H1 (cell line): ENCODE data around the gene ITGAE. TPM values are rescaled to one million over a fixed set of nuclear protein-coding genes. Genes with fewer than 3 reads are reported as not detected.

Experiments used
- CTCF ChIA-PET: fragments of 300-600 bp; sonication (Branson Sonifier 250); formaldehyde crosslinking; loops from one replicate; lab custom pipeline; 2021; ENCODE audit not compliant: partially characterized antibody; lab: Charles Lee
- POLR2A ChIA-PET: fragments of 300-600 bp; sonication (Branson Sonifier 250); formaldehyde crosslinking; loops from one replicate; lab custom pipeline; 2021; ENCODE audit warnings: inconsistent platforms; ENCODE audit not compliant: partially characterized antibody; lab: Charles Lee
- DNase-seq, 2 experiments: peaks; one replicate each; pipeline versions ENCODE4 v3.0.0 to v3.0.0-alpha.2; 2010 to 2022; ENCODE audit warnings: low spot score in 2 of 2, low read depth in 1 of 2, mixed read lengths in 1 of 2
- FAIRE-seq: peaks from 2 replicates; lab custom pipeline; 2011; peaks lifted over from hg19 to GRCh38; lab: Jason Lieb, UNC
- H2AFZ ChIP-seq: 2 replicates; pipeline ENCODE4 v1.8.1; 2012; ENCODE audit warnings: low read length, inconsistent platforms
- H2AK5ac ChIP-seq: 2 replicates; pipeline ENCODE4 v1.6.1; 2013; ENCODE audit warnings: low read depth, low read length
- H2BK120ac ChIP-seq: replicated peaks from 2 replicates; pipeline ENCODE3; 2013; ENCODE audit warnings: low read depth, low read length, inconsistent platforms
- H2BK12ac ChIP-seq: 2 replicates; pipeline ENCODE4 v1.6.1; 2013; ENCODE audit warnings: low read depth, low read length
- H2BK15ac ChIP-seq: 2 replicates; pipeline ENCODE4 v1.6.1; 2013; ENCODE audit warnings: low read length
- H2BK20ac ChIP-seq: 2 replicates; pipeline ENCODE4 v1.6.1; 2013; ENCODE audit warnings: low read length
- H2BK5ac ChIP-seq: 2 replicates; pipeline ENCODE4 v1.6.1; 2013; ENCODE audit warnings: low read depth, low read length
- H3K14ac ChIP-seq: 2 replicates; pipeline ENCODE4 v1.6.1; 2013; ENCODE audit warnings: inconsistent platforms; ENCODE audit not compliant: insufficient read length
- H3K18ac ChIP-seq: 2 replicates; pipeline ENCODE4 v1.6.1; 2013; ENCODE audit warnings: low read length; ENCODE audit errors: extremely low read depth
- H3K23ac ChIP-seq: 2 replicates; pipeline ENCODE4 v1.6.1; 2013; ENCODE audit warnings: inconsistent platforms; ENCODE audit not compliant: insufficient read length
- H3K23me2 ChIP-seq: 2 replicates; pipeline ENCODE4 v1.6.1; 2013; ENCODE audit warnings: low read depth, low read length
- H3K27ac ChIP-seq: 2 replicates; pipeline ENCODE4 v1.6.1; 2011; ENCODE audit warnings: low read depth, low read length, inconsistent platforms
- H3K27me3 ChIP-seq, 4 experiments: replicated peaks in 1 of 4; 1 replicate in 1 of 4; 2 replicates in 3 of 4; pipeline versions ENCODE4 v1.6.1 to v1.8.1; 2011 to 2013; ENCODE audit warnings: low read length in 3 of 4, mild to moderate bottlenecking in 3 of 4, inconsistent platforms in 2 of 4, mixed read lengths in 2 of 4, moderate library complexity in 1 of 4; ENCODE audit not compliant: control insufficient read depth in 3 of 4, insufficient read depth in 3 of 4; ENCODE audit errors: extremely low read depth in 1 of 4
- H3K36me3 ChIP-seq, 4 experiments: 2 replicates each; pipeline versions ENCODE4 v1.6.1 to v1.8.1; 2011 to 2013; ENCODE audit warnings: mild to moderate bottlenecking in 4 of 4, low read length in 3 of 4, moderate library complexity in 2 of 4, control low read depth in 1 of 4, inconsistent platforms in 1 of 4; ENCODE audit not compliant: insufficient read depth in 4 of 4, control insufficient read depth in 2 of 4
- H3K4ac ChIP-seq: replicated peaks from 2 replicates; pipeline ENCODE3; 2013; ENCODE audit warnings: low read length, low read depth, mixed read lengths, inconsistent platforms; ENCODE audit not compliant: insufficient read length
- H3K4me1 ChIP-seq, 4 experiments: replicated peaks in 1 of 4; 1 replicate in 1 of 4; 2 replicates in 3 of 4; pipeline versions ENCODE4 v1.6.1 to v1.8.1; 2011 to 2013; ENCODE audit warnings: low read length in 3 of 4, inconsistent platforms in 2 of 4, mixed read lengths in 1 of 4; ENCODE audit not compliant: insufficient read depth in 4 of 4, control insufficient read depth in 3 of 4
- H3K4me2 ChIP-seq, 2 experiments: 2 replicates each; pipeline versions ENCODE4 v1.6.1 to v1.8.1; 2011 to 2013; ENCODE audit warnings: low read depth in 2 of 2, low read length in 2 of 2, control low read depth in 1 of 2, inconsistent platforms in 1 of 2, mild to moderate bottlenecking in 1 of 2; ENCODE audit not compliant: insufficient read depth in 1 of 2
- H3K4me3 ChIP-seq, 4 experiments: fragments of 200-600, 300-600 bp in 1 of 4; sonication (generic), shearing (Covaris generic), sonication (Bioruptor Twin) in 1 of 4; 2 replicates each; pipeline versions ENCODE4 v1.5.1 to v1.8.1; 2011 to 2016; ENCODE audit warnings: low read length in 4 of 4, low read depth in 3 of 4, control low read depth in 2 of 4, inconsistent platforms in 2 of 4, mild to moderate bottlenecking in 2 of 4, mixed read lengths in 1 of 4, moderate library complexity in 1 of 4; ENCODE audit not compliant: insufficient read depth in 2 of 4; ENCODE audit errors: extremely low read depth in 1 of 4
- H3K56ac ChIP-seq: replicated peaks from 2 replicates; pipeline ENCODE3; 2013; ENCODE audit warnings: low read depth, mild to moderate bottlenecking, mixed read lengths, low read length, inconsistent platforms; ENCODE audit not compliant: insufficient read length
- H3K79me1 ChIP-seq: 2 replicates; pipeline ENCODE4 v1.6.1; 2013; ENCODE audit warnings: low read depth, low read length, control low read depth
- H3K79me2 ChIP-seq, 2 experiments: 2 replicates each; pipeline versions ENCODE4 v1.6.1 to v1.8.1; 2012 to 2013; ENCODE audit warnings: low read length in 2 of 2, mild to moderate bottlenecking in 2 of 2, inconsistent platforms in 1 of 2; ENCODE audit not compliant: insufficient read depth in 2 of 2, control insufficient read depth in 1 of 2
- H3K9ac ChIP-seq, 4 experiments: replicated peaks in 1 of 4; 1 replicate in 1 of 4; 2 replicates in 3 of 4; pipeline versions ENCODE4 v1.6.1 to v1.8.1; 2011 to 2013; ENCODE audit warnings: low read depth in 3 of 4, low read length in 3 of 4, control low read depth in 2 of 4, mild to moderate bottlenecking in 2 of 4, moderate library complexity in 2 of 4, inconsistent platforms in 1 of 4; ENCODE audit errors: extremely low read depth in 1 of 4
- H3K9me3 ChIP-seq, 2 experiments: 2 replicates each; pipeline versions ENCODE4 v1.6.1 to v1.8.1; 2012 to 2013; ENCODE audit warnings: mild to moderate bottlenecking in 2 of 2, moderate library complexity in 2 of 2, control low read depth in 1 of 2, inconsistent platforms in 1 of 2, low read depth in 1 of 2, low read length in 1 of 2, mixed read lengths in 1 of 2; ENCODE audit not compliant: insufficient read depth in 2 of 2
- H4K20me1 ChIP-seq, 2 experiments: replicated peaks in 1 of 2; 2 replicates each; pipeline versions ENCODE3 to v1.8.1; 2011 to 2013; ENCODE audit warnings: inconsistent platforms in 2 of 2, low read length in 2 of 2, mild to moderate bottlenecking in 1 of 2; ENCODE audit not compliant: insufficient read depth in 2 of 2, control insufficient read depth in 1 of 2
- H4K5ac ChIP-seq: 2 replicates; pipeline ENCODE4 v1.6.1; 2013; ENCODE audit warnings: low read length, low read depth, mixed read lengths, inconsistent platforms; ENCODE audit not compliant: insufficient read length
- H4K8ac ChIP-seq: 2 replicates; pipeline ENCODE4 v1.8.0; 2013; ENCODE audit warnings: mild to moderate bottlenecking, moderate library complexity, low read length, inconsistent platforms; ENCODE audit not compliant: insufficient read depth; ENCODE audit errors: extremely low read depth
- H4K91ac ChIP-seq: replicated peaks from 2 replicates; pipeline ENCODE3; 2013; ENCODE audit warnings: low read length, mixed read lengths, inconsistent platforms; ENCODE audit not compliant: insufficient read length
- ASH2L ChIP-seq: fragments of 200-600, 300-600 bp; sonication (generic); IDR thresholded peaks from one replicate; pipeline ENCODE4 v1.7.1; 2017; ENCODE audit warnings: low read length
- BRCA1 ChIP-seq: IDR thresholded peaks from 2 replicates; pipeline ENCODE4 v1.6.1; 2012; ENCODE audit warnings: low read depth, low read length, improper control_type of control experiment
- CHD2 ChIP-seq: IDR thresholded peaks from 2 replicates; pipeline ENCODE4 v1.6.1; 2012; ENCODE audit warnings: low read length, improper control_type of control experiment
- HDAC6 ChIP-seq: IDR thresholded peaks from one replicate; pipeline ENCODE4 v1.7.1; 2012; ENCODE audit warnings: low read depth, mild to moderate bottlenecking, inconsistent platforms, low read length, moderate library complexity
- JUND ChIP-seq: IDR thresholded peaks from 2 replicates; pipeline ENCODE4 v1.6.1; 2011; ENCODE audit warnings: mild to moderate bottlenecking, improper control_type of control experiment, low read length
- KDM1A ChIP-seq: fragments of 200-600, 300-600 bp; sonication (generic); IDR thresholded peaks from 2 replicates; pipeline ENCODE4 v1.7.1; 2016; ENCODE audit warnings: mild to moderate bottlenecking, low read length, borderline replicate concordance
- RAD21 ChIP-seq, 2 experiments: IDR thresholded peaks in 1 of 2; conservative IDR thresholded peaks in 1 of 2; 2 replicates each; pipeline ENCODE4 v1.6.1; 2011; ENCODE audit warnings: low read depth in 2 of 2, low read length in 2 of 2, improper control_type of control experiment in 1 of 2, inconsistent platforms in 1 of 2, mild to moderate bottlenecking in 1 of 2, moderate library complexity in 1 of 2
- RNF2 ChIP-seq: fragments of 200-900, 300-1000 bp; sonication (generic); IDR thresholded peaks from 2 replicates; pipeline ENCODE4 v1.7.1; 2016; ENCODE audit warnings: borderline replicate concordance, low read depth, mild to moderate bottlenecking, antibody characterized with exemption, low read length; ENCODE audit not compliant: poor library complexity, severe bottlenecking; ENCODE audit errors: missing control alignments
- SIX5 ChIP-seq: IDR thresholded peaks from 2 replicates; pipeline ENCODE4 v1.6.1; 2011; ENCODE audit warnings: mild to moderate bottlenecking, low read depth, low read length
- SP1 ChIP-seq: IDR thresholded peaks from 2 replicates; pipeline ENCODE4 v1.6.1; 2011; ENCODE audit warnings: low read depth, low read length
- TEAD4 ChIP-seq: IDR thresholded peaks from 2 replicates; pipeline ENCODE4 v1.6.1; 2012; ENCODE audit warnings: low read depth, low read length, inconsistent platforms, mixed read lengths
- USF2 ChIP-seq: IDR thresholded peaks from 2 replicates; pipeline ENCODE4 v1.6.1; 2011; ENCODE audit warnings: low read length, improper control_type of control experiment
- YY1 ChIP-seq: IDR thresholded peaks from 2 replicates; pipeline ENCODE4 v1.6.1; 2011; ENCODE audit warnings: low read depth, mild to moderate bottlenecking, low read length
- ZNF274 ChIP-seq: IDR thresholded peaks from 2 replicates; pipeline ENCODE4 v1.7.0; 2012; ENCODE audit warnings: low read length, borderline replicate concordance; ENCODE audit errors: extremely low read depth
- WGBS, 2 experiments: shearing (Covaris generic) in 1 of 2; methylation state at CpG; one replicate each; pipeline versions ENCODE4 v1.1.6 to v1.1.7; 2013 to 2015; ENCODE audit warnings: low lambda C conversion rate in 2 of 2, mixed read lengths in 2 of 2, inconsistent platforms in 1 of 2, low coverage in 1 of 2, missing lambda C conversion rate in 1 of 2; ENCODE audit not compliant: insufficient replicate concordance in 2 of 2, insufficient coverage in 1 of 2, insufficient read length in 1 of 2; ENCODE audit errors: extremely low coverage in 1 of 2, missing lambda C conversion rate in 1 of 2; 5-methylcytosine and 5-hydroxymethylcytosine counted together
- polyA plus RNA-seq, 7 experiments: library from polyadenylated mRNA; depleted of rRNA in 3 of 7; stranded (reverse) in 5 of 7; unstranded in 2 of 7; fragments of >200 nt in 5 of 7; fragments of 200-250 nt in 2 of 7; gene quantifications; 1 replicate in 5 of 7; 2 replicates in 1 of 7; 4 replicates in 1 of 7; pipeline versions ENCODE4 v1.2.1 to v1.2.3, GENCODE V29; 2011 to 2013; ENCODE audit warnings: missing spikeins in 2 of 7, mixed read lengths in 2 of 7
- total RNA-seq: library from RNA; stranded (reverse); fragmentation: NEBNext Ultra II Directional; extraction: Animal tissue kit (Norgen Biotek cat#: 25700); gene quantifications from 2 replicates; pipeline ENCODE4 v1.2.1, GENCODE V29; 2021

Gene ITGAE
- total and polyA plus RNA-seq, 2 of the 8 experiments (the other 6 are each of a cell fraction or from before 2014, with no cell fraction given): 23.2 to 43.1 TPM

GRCh38 chr17:3766779-3767178 is 34.2 kb downstream of the ITGAE start:
- no peak for DNase-seq
- H4K20me1 ChIP-seq: no peaks in the 10 kb centered on the region
- no peak overlapping the region for H2BK15ac ChIP-seq
- no peak overlapping the region for H3K4me3 ChIP-seq
- no peak overlapping the region for H3K18ac ChIP-seq
- no peak overlapping the region for H3K4me2 ChIP-seq
- TF ChIP-seq CHD2 (no peak), ZNF274 (no peak), YY1 (no peak), SP1 (no peak), JUND (no peak), SIX5 (no peak), KDM1A (no peak), ASH2L (no peak), RAD21 (IDR thresholded peaks at IDR 0.05 in 1 of 2, conservative IDR thresholded peaks at IDR 0.05 in 1 of 2; ENCODE audit: low read depth in 2 of 2, low read length in 2 of 2) (no peak), HDAC6 (no peak), RNF2 (no peak), TEAD4 (no peak), BRCA1 (no peak), USF2 (no peak)
- TF ChIP-seq, all 59 proteins: peak for 0
- no peak for FAIRE-seq
- no peak overlapping the region for H2BK12ac ChIP-seq
- H3K9ac ChIP-seq: no peak overlapping the region
- H3K4me1 ChIP-seq: peaks cover 0 to 14% (median 2%) of the 10 kb centered on the region in 4 experiments; a peak in 2 of 7 replicates
- ChIA-PET CTCF (interaction anchor here (0.6 to 1.1 kb wide), 3 partner anchors 33 to 79 kb away, joined by 3 read pairs; partner anchors contain the start of gene NCBP3), POLR2A (no interaction called here)
- H4K91ac ChIP-seq: no peak overlapping the region
- H3K14ac ChIP-seq: no peak overlapping the region
- H3K4ac ChIP-seq: no peak overlapping the region
- no peak overlapping the region for H2AK5ac ChIP-seq
- H4K5ac ChIP-seq: no peak overlapping the region
- no peak overlapping the region for H2AFZ ChIP-seq
- H3K27ac ChIP-seq: no peak overlapping the region
- no peak overlapping the region for H2BK5ac ChIP-seq
- H2BK20ac ChIP-seq: no peak overlapping the region
- 94% methylated on average over 5 of the region's 8 CpGs; no CpG with 5 or more reads in 1 of the 2 experiments for WGBS, 2 experiments
- no peaks in the 10 kb centered on the region for H3K23me2 ChIP-seq
- H3K56ac ChIP-seq: no peak overlapping the region
- H3K27me3 ChIP-seq: no peaks in the 10 kb centered on the region
- no peaks in the 10 kb centered on the region for H3K79me1 ChIP-seq
- H3K23ac ChIP-seq: no peak overlapping the region
- no peak overlapping the region for H4K8ac ChIP-seq
- H3K9me3 ChIP-seq: no peaks in the 10 kb centered on the region
- no peaks in the 10 kb centered on the region for H3K79me2 ChIP-seq
- H2BK120ac ChIP-seq: no peak overlapping the region
- no peaks in the 10 kb centered on the region for H3K36me3 ChIP-seq
